RWPE2 (cell line): Measurements from ENCODE around the gene KCNH1.

Source experiments
- ATAC-seq: fragments of 200-7000 bp; cut with Tn5 transposase; 3 replicates; pipeline ENCODE4 v1.9.1; 2021; ENCODE audit warnings: low read depth
- DNase-seq: peaks from one replicate; pipeline ENCODE4 v3.0.0-alpha.2; 2020; ENCODE audit warnings: low spot score
- H3K27ac ChIP-seq: fragments of 450-650 bp; 2 replicates; pipeline ENCODE4 v1.5.1; 2017; ENCODE audit warnings: mild to moderate bottlenecking; ENCODE audit not compliant: poor library complexity, severe bottlenecking
- H3K27me3 ChIP-seq: fragments of 250-450 bp; sonication (Bioruptor Pico); 2 replicates; pipeline ENCODE4 v1.5.1; 2021; ENCODE audit warnings: mild to moderate bottlenecking, moderate library complexity; ENCODE audit not compliant: insufficient read depth, poor library complexity, severe bottlenecking
- H3K36me3 ChIP-seq: fragments of 250-450 bp; sonication (Bioruptor Pico); 2 replicates; pipeline ENCODE4 v1.5.1; 2020; ENCODE audit warnings: low read depth, mild to moderate bottlenecking, moderate library complexity
- H3K4me1 ChIP-seq: fragments of 250-450 bp; sonication (Bioruptor Pico); 2 replicates; pipeline ENCODE4 v1.5.1; 2021; ENCODE audit warnings: mild to moderate bottlenecking, moderate library complexity; ENCODE audit not compliant: insufficient read depth, poor library complexity, severe bottlenecking
- H3K4me3 ChIP-seq: fragments of 250-450 bp; sonication (Bioruptor Pico); 2 replicates; pipeline ENCODE4 v1.5.1; 2021; ENCODE audit warnings: mild to moderate bottlenecking, moderate library complexity; ENCODE audit not compliant: severe bottlenecking
- H3K9me3 ChIP-seq: fragments of 250-450 bp; sonication (Bioruptor Pico); 2 replicates; pipeline ENCODE4 v1.5.1; 2021; ENCODE audit warnings: mild to moderate bottlenecking, moderate library complexity; ENCODE audit not compliant: severe bottlenecking
- TF ChIP-seq, protein P1 (sequence below): fragments of 450-650 bp; IDR thresholded peaks from one replicate; pipeline ENCODE4 v1.5.1; 2017; ENCODE audit warnings: mild to moderate bottlenecking, moderate library complexity; ENCODE audit not compliant: poor library complexity, severe bottlenecking

Gene KCNH1

DNA sequence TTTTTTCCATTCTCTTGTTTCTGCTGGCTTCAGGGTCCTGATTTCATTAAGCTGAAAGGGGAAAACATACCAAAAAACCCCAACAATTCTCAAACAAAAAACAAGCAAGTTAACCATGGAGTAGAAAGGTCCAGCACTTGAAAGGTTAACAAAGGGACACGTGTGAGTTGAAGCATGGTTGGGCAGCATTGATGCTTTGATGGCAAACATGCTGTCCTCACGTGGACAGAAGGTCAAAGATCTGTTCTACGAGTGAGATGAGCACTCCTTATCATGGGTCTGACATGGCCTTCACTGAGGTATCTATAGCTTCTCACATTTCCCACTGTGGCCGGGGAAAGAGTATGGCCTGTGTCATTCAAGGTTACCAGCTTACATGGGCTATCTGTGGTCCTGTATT is 410.3 kb downstream of the KCNH1 start:
- Histone ChIP-seq H3K27ac (no peak overlapping the region), H3K27me3 (no peaks in the 10 kb centered on the region), H3K36me3 (no peaks in the 10 kb centered on the region), H3K4me1 (no peaks in the 10 kb centered on the region), H3K4me3 (no peak overlapping the region), H3K9me3 (no peaks in the 10 kb centered on the region)
- DNase-seq (no peak), ATAC-seq (no peak)
- TF ChIP-seq, protein P1, sequence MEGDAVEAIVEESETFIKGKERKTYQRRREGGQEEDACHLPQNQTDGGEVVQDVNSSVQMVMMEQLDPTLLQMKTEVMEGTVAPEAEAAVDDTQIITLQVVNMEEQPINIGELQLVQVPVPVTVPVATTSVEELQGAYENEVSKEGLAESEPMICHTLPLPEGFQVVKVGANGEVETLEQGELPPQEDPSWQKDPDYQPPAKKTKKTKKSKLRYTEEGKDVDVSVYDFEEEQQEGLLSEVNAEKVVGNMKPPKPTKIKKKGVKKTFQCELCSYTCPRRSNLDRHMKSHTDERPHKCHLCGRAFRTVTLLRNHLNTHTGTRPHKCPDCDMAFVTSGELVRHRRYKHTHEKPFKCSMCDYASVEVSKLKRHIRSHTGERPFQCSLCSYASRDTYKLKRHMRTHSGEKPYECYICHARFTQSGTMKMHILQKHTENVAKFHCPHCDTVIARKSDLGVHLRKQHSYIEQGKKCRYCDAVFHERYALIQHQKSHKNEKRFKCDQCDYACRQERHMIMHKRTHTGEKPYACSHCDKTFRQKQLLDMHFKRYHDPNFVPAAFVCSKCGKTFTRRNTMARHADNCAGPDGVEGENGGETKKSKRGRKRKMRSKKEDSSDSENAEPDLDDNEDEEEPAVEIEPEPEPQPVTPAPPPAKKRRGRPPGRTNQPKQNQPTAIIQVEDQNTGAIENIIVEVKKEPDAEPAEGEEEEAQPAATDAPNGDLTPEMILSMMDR: no peak

DNA sequence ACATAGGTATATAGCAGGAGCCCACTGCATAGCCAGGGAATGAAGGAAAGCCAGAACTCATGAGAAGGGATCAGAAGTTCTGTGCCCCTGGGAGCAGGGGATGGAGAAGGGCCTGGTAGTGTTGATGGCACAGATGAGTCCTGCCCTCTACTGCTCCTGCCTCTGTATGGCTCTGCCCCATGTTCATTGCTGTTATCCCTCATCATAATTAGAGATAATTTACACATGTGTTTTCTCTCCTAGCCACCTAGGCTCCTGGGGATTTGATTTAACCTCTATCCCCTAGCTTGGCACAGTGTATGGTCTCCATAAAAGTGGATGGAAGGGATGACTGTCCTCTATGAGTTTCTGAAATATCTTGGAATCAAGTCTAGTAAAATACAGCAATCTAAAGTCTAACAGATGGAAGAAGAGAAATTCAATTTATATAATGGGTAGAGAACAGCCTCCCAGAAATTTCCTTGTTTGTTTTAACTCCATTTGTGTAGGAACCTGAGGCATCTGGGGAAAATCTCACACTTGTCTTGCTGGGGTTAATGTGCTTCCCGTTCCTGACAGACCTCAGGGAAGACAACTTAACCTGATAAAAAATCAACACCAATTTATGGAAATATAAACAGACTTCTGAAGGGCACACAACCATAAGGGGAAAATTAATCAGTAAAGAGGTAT is 411.4 kb downstream of the KCNH1 start:
- TF ChIP-seq, protein P1: no peak
- Histone ChIP-seq H3K4me1 (no peaks in the 10 kb centered on the region), H3K27me3 (no peaks in the 10 kb centered on the region), H3K36me3 (no peaks in the 10 kb centered on the region), H3K4me3 (no peak overlapping the region), H3K9me3 (no peaks in the 10 kb centered on the region), H3K27ac (no peak overlapping the region)
- DNase-seq: no peak
- ATAC-seq: no peak

DNA sequence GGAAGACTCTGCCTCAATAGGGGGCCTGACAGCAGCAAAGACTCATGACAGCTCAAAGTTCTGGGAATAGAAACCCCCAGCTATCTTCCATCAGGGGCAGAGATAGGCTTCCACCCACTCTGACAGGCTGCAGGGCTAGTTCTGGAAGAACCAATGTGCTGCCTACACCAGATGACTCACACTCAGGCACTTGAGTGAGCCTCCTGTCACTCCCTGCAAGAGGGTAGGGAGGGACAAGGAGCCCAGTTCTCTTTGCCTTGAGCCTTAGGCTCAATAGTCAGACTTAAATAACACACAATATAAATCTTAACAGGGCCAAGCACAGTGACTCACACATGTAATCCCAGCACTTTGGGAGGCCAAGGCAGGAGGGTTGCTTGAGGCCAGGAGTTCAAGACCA is 418.9 kb downstream of the KCNH1 start:
- Histone ChIP-seq H3K27me3 (no peaks in the 10 kb centered on the region), H3K4me3 (no peak overlapping the region), H3K4me1 (no peaks in the 10 kb centered on the region), H3K27ac (no peak overlapping the region), H3K36me3 (no peaks in the 10 kb centered on the region), H3K9me3 (no peaks in the 10 kb centered on the region)
- TF ChIP-seq, protein P1: no peak
- no peak for ATAC-seq
- no peak for DNase-seq

DNA sequence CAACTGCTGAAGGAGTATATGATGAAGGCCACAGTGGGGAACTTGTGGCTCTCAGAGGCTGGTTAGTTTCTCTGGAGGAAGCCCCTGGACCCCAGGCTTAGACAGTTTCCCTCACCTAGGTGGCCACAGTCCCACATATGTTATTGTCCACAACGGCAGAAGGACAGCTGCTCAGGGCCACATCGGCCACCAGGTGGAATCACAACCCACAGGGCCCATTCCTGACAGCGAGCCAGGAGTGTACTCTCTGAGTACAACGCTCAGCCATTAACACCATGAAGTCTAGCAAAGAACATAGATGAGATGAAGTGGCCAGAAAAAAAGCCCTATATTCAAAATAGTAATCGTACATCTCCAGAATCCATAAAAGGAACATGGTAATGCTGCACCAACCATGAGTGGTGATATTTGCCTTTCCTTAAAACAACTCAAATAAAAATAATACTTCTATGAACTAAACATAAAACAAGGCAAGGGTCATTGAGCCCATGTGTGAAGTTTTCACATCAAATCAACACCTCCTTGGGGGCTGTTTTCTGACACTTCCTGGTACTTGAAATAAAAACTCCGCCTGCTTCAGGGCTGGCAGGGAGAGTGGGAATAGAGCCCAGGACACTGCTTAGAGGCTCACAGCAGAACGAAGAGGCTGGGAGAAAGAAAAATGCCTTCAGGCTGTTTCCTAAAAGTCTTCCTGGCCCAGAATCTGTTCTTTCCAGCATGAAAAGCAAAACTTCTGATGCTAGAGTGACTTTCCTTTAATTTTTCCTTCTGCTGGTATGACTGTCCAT is 421.9 kb downstream of the KCNH1 start:
- Histone ChIP-seq H3K27me3 (no peaks in the 10 kb centered on the region), H3K27ac (no peak overlapping the region), H3K9me3 (no peaks in the 10 kb centered on the region), H3K4me1 (no peaks in the 10 kb centered on the region), H3K4me3 (no peak overlapping the region), H3K36me3 (no peaks in the 10 kb centered on the region)
- no peak for ATAC-seq
- TF ChIP-seq, protein P1: no peak
- DNase-seq: no peak

DNA sequence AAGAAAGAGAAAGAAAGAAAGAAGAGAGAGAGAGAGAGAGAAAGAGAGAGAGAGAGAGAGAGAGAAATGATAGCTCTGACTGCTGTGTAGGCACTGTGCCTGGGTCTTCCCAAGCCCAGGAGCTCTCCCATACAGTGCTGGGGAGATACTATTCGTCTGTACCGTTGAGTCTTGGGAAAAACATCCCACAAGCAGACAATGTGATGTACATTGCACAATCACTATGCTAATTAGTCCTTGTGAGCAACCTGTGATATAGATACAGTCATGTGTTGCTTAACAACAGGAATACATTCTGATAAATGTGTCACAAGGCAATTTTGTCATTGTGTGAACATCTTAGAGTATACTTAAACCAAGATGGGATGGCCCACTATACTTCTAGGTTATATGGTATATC is 424.2 kb downstream of the KCNH1 start:
- TF ChIP-seq, protein P1: no peak
- no peak for ATAC-seq
- DNase-seq: no peak
- H3K27me3 ChIP-seq: no peaks in the 10 kb centered on the region
- no peaks in the 10 kb centered on the region for H3K9me3 ChIP-seq
- no peak overlapping the region for H3K27ac ChIP-seq
- H3K4me1 ChIP-seq: no peaks in the 10 kb centered on the region
- H3K4me3 ChIP-seq: no peak overlapping the region
- H3K36me3 ChIP-seq: no peaks in the 10 kb centered on the region
